GM19025 (cell line): ENCODE results near the gene AFAP1.

Experiments used
- ATAC-seq: cut with Tn5 transposase; IDR thresholded peaks from one replicate; pipeline ENCODE4 v1.9.1; 2021; ENCODE audit warnings: mild to moderate bottlenecking, low read depth, moderate library complexity; ENCODE audit not compliant: unreplicated experiment

The AFAP1 gene

GRCh38 chr4:7747566-7747965, 192.1 kb downstream of the AFAP1 start:
- no peak for ATAC-seq

GRCh38 chr4:7747062-7747385, 192.6 kb downstream of the AFAP1 start:
- no peak for ATAC-seq

- ATAC-seq: no peak
Observed at GRCh38 chr4:7746351-7747061, 193.2 kb downstream of the AFAP1 start.

GRCh38 chr4:7745301-7745885, 194.3 kb downstream of the AFAP1 start:
- no peak for ATAC-seq

GRCh38 chr4:7744142-7744804, 195.4 kb downstream of the AFAP1 start:
- ATAC-seq: no peak

GRCh38 chr4:7742807-7743280, 196.8 kb downstream of the AFAP1 start:
- no peak for ATAC-seq

GRCh38 chr4:7741946-7742806, 197.5 kb downstream of the AFAP1 start:
- ATAC-seq: no peak

- no peak for ATAC-seq
Observed at GRCh38 chr4:7740866-7741525, 198.7 kb downstream of the AFAP1 start.

- ATAC-seq: no peak
Observed at GRCh38 chr4:7739918-7740865, 199.5 kb downstream of the AFAP1 start.

- no peak for ATAC-seq
Observed at GRCh38 chr4:7739077-7739917, 200.4 kb downstream of the AFAP1 start.

GRCh38 chr4:7738458-7739076, 201.1 kb downstream of the AFAP1 start:
- ATAC-seq: no peak

- ATAC-seq: no peak
Observed at GRCh38 chr4:7737752-7738457, 201.8 kb downstream of the AFAP1 start.

- no peak for ATAC-seq
Observed at GRCh38 chr4:7737268-7737645, 202.4 kb downstream of the AFAP1 start.

- ATAC-seq: no peak
Observed at GRCh38 chr4:7736436-7737267, 203.0 kb downstream of the AFAP1 start.

GRCh38 chr4:7735961-7736360, 203.7 kb downstream of the AFAP1 start:
- ATAC-seq: no peak

- no peak for ATAC-seq
Observed at GRCh38 chr4:7735395-7735794, 204.3 kb downstream of the AFAP1 start.
